Kidney epithelial cell (primary cell): ENCODE measurements around the gene BCL2L12. TPM values are rescaled to one million over a fixed set of nuclear protein-coding genes. Genes with fewer than 3 reads are reported as not detected.

Source experiments
- DNase-seq: peaks from one replicate; pipeline ENCODE4 v3.0.0-alpha.2; 2010; ENCODE audit warnings: low read depth
- H3K27me3 ChIP-seq: 2 replicates; pipeline ENCODE4 v1.6.0; 2011; ENCODE audit warnings: low read length; ENCODE audit not compliant: control insufficient read depth, insufficient read depth
- H3K36me3 ChIP-seq: 2 replicates; pipeline ENCODE4 v1.5.1; 2011; ENCODE audit warnings: low read length; ENCODE audit not compliant: control insufficient read depth, insufficient read depth
- H3K4me3 ChIP-seq: 2 replicates; pipeline ENCODE4 v1.5.1; 2011; ENCODE audit warnings: low read depth, mild to moderate bottlenecking, control low read depth, low read length
- CTCF ChIP-seq: IDR thresholded peaks from 2 replicates; pipeline ENCODE4 v1.5.1; 2011; ENCODE audit warnings: mild to moderate bottlenecking, moderate library complexity, low read length, control low read depth, inconsistent platforms; ENCODE audit not compliant: insufficient read depth, poor library complexity, severe bottlenecking
- total RNA-seq: library from RNA; depleted of rRNA; stranded (reverse); fragments of >200 nt; gene quantifications from 2 replicates; pipeline ENCODE4 v1.2.3, GENCODE V29; 2015

The BCL2L12 gene
- total RNA-seq, 1 donor from 2014 or later = 13.9 TPM

GRCh38 chr19:49665036-49665350 is 740 bp upstream of the BCL2L12 start:
- DNase-seq = no peak
- H3K27me3 ChIP-seq = no peaks in the 10 kb centered on the region
- peak overlapping the region; percentile 84 for H3K4me3 ChIP-seq
- H3K36me3 ChIP-seq = no peaks in the 10 kb centered on the region
- no peak for TF ChIP-seq CTCF

- H3K36me3 ChIP-seq = no peaks in the 10 kb centered on the region
- DNase-seq = no peak
- H3K4me3 ChIP-seq = peak overlapping the region; percentile 84
- no peak for TF ChIP-seq CTCF
- H3K27me3 ChIP-seq = no peaks in the 10 kb centered on the region
These were observed 349 bp downstream of the BCL2L12 start for GRCh38 chr19:49666120-49666444.

DNA sequence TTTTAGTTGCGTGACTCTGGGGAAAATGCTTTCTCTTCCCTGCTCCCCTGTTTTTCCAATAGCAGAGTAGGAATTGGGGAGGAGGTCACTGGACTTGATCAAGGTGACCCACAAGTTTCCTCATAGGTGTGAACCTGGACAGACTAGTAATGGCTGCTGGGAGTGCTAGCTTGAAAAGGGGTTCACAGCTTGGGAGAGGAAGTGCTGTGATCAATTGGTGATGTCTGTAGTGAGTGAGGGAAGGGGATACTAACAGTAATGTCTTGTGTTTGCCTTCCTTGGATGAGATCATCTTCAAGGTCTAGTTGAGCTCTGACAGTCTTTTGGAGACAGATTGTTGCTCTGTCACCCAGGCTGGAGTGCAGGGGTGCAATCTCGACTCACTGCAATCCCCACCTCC is 1.7 kb downstream of the BCL2L12 start:
- no peak for TF ChIP-seq CTCF
- H3K4me3 ChIP-seq = no peak overlapping the region
- H3K36me3 ChIP-seq = no peaks in the 10 kb centered on the region
- DNase-seq = no peak
- H3K27me3 ChIP-seq = no peaks in the 10 kb centered on the region

- DNase-seq = no peak
- Histone ChIP-seq H3K36me3 (no peaks in the 10 kb centered on the region), H3K27me3 (no peaks in the 10 kb centered on the region), H3K4me3 (no peak overlapping the region)
- TF ChIP-seq CTCF = no peak
These were observed 3.8 kb downstream of the BCL2L12 start for GRCh38 chr19:49669516-49669915.

DNA sequence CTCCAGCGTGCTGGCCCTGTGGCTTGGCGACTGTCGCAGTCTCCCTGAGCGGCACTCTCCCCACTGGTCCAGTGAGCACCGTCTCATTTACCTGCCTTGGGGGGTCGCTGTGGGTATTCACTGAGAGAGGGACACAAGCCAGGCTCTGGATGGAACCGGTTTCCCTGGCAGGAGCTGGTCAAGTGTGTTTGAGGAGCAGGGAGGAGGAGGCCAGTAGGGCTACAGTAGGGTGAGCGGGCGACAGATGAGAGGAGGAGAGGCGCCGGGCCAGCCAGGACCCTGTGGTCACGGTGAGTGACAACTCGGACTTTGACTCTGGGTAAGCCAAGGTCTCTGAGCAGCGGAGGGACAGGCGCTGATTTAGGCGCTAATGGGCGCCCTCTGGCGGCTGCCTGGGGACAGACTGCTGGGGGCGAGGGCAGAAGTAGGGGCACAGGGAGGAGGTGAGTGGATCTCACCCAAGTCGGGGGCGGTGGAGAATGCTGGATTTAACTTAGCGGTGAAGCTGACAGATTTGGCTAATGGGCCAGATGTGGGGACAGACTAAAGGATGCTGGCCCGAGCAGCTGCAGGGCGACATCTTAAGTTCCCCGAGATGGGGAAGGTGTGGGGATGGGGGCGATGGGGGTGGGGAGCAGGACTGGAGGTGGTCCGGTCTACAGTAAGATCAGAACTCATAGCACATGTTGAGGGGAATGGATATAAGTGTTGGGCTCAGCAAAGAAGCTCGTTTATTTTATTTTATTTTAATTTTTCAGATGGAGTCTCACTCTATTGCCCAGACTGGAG is 6.6 kb downstream of the BCL2L12 start:
- H3K4me3 ChIP-seq = no peak overlapping the region
- H3K27me3 ChIP-seq = no peaks in the 10 kb centered on the region
- no peaks in the 10 kb centered on the region for H3K36me3 ChIP-seq
- no peak for DNase-seq
- TF ChIP-seq CTCF = peak; percentile 97

DNA sequence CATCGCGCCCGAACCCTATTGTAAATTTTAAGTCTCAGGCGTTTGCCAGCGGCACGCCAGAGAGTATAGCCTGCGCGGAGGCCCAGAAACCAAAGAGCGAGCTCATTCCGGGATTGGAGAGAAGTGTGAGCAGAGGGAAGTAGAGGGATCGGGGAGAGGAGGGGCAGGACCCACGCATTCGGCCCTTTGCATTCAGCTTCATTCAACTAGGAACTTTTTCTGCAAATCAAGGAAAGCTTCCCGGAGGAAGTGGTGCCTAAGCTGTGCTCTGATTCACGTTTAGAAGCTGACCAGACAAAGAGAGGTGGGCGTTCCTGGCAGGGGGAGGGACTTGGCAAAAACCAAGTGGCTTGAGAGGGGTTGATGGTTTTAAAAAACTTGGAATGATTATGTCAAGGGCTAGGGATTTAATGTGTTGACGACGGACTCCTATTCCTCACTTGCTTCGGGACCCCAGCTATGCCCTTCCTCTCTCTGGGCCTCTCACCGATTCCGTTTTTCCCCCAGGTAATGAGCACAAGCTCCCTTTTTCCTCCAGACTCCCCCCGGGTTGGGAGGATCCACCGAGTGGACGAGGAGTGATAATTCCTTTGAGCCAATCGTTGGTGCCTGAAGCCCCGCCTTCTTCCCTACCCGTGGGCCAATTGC is 10.5 kb downstream of the BCL2L12 start:
- Histone ChIP-seq H3K27me3 (no peaks in the 10 kb centered on the region), H3K36me3 (no peaks in the 10 kb centered on the region), H3K4me3 (peak overlapping the region; percentile 40)
- DNase-seq = peak; percentile 81
- no peak for TF ChIP-seq CTCF
